Measurements from ENCODE around the gene NR1D1.

NR1D1 gene

DNA sequence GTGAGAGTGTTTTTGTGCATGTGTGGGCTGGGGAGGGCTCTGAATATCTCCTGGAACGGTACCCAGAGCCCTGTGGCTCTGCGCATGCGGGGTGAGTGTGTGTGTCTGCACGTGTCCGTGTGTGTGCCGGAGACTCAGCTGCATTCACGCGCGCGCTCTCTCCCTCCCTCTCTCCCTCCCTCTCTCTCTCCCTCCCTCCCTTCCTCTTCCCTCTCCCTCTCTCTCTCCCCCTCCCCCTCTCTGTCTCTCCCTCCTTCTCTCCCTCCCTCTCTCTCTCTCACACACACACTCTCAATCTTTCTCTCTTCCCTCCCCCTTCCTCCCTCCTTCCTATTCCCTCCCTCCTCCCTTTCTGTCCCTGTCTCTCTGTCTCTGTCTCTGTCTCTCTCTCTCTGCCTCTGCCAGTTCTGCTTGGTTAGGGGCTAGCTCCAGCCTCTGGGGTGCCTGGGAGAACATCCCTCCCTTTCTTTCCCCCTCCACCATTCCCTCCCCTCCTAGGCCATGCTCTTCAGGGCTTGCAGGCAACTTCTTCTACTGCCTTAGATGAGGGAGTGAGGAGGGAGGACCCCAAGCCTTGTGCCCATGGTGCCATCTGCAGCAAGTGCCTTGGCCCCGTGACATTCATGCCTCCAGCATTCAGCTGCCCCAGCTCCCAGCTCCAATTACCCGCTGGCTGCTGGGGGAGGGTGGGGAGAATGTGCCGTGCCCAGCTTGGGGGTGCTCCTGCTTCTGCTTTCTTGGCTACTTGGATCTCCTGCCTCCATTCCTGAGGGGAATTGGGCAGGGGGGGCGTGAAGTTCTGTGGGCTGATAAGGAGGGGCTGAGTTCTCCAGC is 31.3 kb downstream of the NR1D1 start:
- TF ChIP-seq, protein P1, sequence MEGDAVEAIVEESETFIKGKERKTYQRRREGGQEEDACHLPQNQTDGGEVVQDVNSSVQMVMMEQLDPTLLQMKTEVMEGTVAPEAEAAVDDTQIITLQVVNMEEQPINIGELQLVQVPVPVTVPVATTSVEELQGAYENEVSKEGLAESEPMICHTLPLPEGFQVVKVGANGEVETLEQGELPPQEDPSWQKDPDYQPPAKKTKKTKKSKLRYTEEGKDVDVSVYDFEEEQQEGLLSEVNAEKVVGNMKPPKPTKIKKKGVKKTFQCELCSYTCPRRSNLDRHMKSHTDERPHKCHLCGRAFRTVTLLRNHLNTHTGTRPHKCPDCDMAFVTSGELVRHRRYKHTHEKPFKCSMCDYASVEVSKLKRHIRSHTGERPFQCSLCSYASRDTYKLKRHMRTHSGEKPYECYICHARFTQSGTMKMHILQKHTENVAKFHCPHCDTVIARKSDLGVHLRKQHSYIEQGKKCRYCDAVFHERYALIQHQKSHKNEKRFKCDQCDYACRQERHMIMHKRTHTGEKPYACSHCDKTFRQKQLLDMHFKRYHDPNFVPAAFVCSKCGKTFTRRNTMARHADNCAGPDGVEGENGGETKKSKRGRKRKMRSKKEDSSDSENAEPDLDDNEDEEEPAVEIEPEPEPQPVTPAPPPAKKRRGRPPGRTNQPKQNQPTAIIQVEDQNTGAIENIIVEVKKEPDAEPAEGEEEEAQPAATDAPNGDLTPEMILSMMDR (IDR thresholded peaks at IDR 0.05), result no peak

DNA sequence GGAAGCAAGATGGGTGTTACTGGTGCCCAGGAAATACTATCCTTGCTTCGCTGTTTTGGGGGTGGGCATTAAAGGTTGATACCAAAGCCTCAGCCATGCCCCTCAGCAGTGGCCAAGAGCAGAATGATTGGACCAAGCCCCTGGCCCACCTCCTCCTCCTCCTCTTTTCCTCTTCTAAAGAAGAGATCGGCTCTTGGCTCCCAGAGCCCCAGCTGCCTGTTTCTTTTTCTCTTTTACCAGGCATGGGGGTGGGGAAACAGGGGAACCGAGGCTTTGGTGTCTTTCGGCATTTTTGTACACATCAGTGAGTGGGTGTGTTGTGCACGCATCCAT is 31.8 kb downstream of the NR1D1 start:
- TF ChIP-seq, protein P1 (IDR thresholded peaks at IDR 0.05), result no peak

DNA sequence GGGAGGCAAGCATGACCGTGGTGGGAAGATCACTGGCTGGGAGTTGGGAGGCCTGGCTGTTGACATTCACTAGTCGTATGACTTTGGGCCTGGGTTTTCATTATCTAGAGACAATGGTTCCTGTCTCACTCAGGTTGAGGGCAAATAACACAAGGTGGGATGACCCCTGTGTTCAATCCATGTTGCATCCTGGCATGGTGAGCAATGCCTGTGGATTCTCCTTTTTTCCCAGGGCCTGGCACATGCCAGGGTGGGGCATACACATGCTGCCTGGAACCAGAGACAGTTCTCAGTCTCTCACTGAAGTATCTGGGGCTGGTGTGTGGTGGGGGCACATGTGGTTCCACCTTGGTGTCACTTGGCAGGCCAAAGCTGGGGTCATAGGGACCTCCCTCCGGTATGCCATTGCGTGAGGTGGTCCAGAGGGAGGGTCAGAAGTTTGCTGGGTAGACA is 32.2 kb downstream of the NR1D1 start:
- TF ChIP-seq, protein P1 (IDR thresholded peaks at IDR 0.05), result no peak

DNA sequence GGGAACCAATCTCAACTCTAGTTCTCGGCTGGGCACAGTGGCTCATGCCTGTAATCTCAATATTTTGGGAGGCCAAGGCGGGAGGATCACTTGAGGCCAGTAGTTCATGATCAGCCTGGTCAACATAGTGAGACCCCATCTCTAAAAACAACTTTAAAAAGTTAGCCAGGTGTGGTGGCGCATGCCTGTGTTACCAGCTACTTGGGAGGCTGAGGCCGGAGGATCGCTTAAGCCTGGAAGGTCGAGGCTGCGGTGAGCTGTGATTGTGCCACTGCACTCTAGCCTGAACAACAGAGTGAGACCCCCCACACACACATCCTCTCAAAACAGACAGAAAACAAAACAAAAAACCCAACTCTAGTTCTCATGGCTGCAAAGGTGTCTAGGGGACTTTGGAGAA is 32.7 kb downstream of the NR1D1 start:
- TF ChIP-seq, protein P1 (IDR thresholded peaks at IDR 0.05), result no peak

DNA sequence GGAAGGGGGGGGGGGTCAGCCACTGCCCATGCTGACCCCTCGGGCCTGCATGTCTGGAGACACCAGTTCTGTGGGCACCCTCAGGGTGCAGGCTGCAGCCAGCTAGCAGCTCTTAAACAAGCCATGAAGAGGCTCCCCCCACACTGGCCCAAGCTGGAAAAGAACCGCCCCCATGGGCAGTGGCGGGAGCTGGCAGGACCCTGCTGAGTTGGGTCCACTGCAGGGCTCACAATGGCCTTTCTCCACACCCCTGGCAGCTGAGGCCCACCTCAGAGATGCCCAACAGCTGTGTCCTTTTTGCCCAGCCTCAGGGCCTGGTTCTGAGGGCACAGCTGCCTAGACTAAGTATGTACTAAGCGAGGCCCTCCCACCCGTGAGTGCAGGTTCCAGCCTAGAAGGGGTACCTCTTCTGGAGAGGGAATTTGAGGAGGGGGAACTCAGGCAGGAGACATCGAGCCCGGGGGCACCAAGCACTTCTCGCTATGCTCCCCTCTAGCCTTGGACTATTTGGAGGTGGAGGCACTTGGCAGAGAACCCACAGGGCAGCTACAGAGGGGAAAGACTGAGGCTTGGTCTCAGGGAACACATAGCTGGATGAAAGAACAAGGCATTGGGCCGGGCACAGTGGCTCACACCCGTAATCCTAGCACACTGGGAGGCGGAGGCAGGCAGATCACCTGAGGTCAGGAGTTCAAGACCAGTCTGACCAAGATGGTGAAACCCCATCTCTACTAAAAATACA is 34.4 kb downstream of the NR1D1 start:
- TF ChIP-seq, protein P1 (IDR thresholded peaks at IDR 0.05), result no peak

DNA sequence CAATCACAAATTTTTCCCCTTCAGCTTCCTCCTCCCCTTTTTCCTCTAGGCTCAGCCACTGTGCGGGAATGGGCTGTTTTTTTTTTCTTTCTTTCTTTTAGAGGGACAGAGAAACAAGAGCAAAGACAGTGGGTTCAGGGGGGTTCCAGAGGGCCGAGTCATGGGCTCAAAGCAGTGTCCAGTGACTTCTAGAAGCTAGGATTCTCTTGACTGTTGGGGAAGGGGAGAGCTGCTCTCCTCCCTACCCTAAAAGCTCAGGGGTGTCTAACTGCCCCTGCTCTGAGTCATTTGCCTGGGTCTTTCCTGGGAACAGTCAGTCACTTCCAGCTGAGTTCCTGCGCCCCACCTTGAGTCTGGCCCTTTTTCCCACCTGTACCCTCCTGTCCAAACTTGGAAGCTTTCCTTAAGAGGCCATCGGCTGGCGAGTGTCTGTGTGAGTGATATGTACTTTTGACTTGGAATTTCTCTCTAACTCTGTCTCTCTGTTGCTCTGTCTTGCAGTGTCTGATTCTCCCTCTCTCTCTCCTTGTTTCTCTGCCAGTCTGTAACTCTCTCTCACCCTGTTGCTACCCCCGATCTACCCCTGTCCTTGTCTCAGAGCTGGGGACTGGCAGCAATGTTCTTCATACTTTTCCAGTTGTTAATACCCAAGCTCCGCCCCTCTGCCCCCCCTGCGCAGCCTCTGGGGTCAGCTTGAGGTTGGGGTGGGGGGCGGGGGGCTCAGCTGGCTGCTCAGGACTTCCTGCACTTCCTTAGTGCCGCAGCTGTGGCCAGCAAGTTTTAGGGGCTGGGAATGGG is 35.2 kb downstream of the NR1D1 start:
- TF ChIP-seq, protein P1 (IDR thresholded peaks at IDR 0.05), result no peak

DNA sequence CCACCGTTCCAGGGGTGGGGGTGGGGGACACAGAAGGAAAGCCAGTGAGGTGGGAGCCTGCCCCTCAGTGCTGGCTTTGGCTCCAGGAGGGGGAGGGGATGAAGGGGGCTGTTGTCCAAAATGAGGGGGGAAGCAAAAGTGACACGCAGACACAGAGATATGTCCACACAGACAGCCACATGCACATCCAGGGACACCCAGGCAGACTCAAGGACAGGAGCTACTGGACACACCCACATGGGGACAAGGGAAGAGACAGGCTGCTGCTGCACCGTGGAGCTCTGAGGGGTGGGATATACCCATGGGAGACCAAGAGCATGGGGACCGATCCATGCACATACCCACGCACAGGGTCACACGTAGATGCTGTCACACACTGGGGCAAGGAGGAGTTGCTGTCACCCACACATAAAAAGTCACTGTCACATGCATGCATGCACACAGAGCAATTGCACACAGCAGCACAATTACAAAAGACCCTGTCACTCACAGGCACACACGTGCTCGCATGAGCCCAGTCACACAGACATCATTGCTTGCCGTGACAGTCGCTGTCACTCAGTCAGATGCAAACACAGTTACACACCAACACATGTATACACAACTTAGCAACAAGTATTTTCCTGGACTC is 36.4 kb downstream of the NR1D1 start:
- TF ChIP-seq, protein P1 (IDR thresholded peaks at IDR 0.05), result no peak
